NCI-H2227 (cell line): ENCODE data around the gene GRK4.
"Not testable (repeated sequence)": the region's sequence is repeated elsewhere in the genome, so short reads cannot be mapped to it uniquely, and the experiment has no call there.

Source experiments
- DNase-seq: peaks from one replicate; lab custom pipeline; 2025; ENCODE audit not compliant: unreplicated experiment; lab: John Stamatoyannopoulos, UW

Gene GRK4

GRCh38 chr4:3037957-3038461 lies 74.6 kb downstream of the GRK4 start:
- DNase-seq: no peak

GRCh38 chr4:3039706-3040366 lies 76.5 kb downstream of the GRK4 start:
- DNase-seq: no peak

DNA sequence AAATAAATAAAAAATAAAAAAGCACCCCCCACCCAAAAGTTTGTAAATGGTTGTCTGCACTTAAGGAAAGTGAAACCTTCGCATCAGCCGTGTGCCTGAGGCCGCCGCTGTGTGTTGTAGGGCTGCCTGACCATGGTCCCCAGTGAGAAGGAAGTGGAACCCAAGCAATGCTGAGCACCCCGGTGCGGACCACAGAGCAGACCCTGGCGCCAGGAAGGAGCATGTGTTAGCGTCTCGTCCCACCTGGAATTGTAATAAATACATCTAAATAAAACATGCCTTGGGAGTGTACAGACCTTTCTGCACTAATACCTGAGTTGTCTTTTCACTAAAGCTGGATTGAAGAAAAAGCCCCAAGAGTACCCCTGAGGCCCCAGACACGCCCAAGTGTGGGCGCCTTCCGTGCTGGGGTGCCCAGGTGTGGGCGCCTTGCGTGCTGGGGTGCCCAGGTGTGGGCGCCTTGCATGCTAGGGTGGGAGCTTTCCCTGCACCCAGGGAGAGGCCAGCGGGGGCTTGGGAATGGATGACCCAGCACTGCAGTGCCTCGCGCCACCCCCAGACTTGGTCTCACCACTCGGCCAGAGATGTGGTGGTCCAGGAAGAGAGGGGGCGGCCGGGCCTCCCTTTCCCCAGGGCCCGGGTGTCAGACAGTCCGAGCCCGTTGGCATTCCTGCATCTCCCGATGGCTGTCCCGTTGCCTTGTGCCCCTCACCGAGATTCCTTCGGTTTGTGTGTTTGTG lies 77.3 kb downstream of the GRK4 start:
- DNase-seq: no peak

GRCh38 chr4:3041192-3042142 lies 78.1 kb downstream of the GRK4 start:
- peak; percentile 51 for DNase-seq

- no peak for DNase-seq
These were observed 78.9 kb downstream of the GRK4 start for GRCh38 chr4:3042226-3042625.

GRCh38 chr4:3043282-3044020 lies 80.1 kb downstream of the GRK4 start:
- DNase-seq: no peak

DNA sequence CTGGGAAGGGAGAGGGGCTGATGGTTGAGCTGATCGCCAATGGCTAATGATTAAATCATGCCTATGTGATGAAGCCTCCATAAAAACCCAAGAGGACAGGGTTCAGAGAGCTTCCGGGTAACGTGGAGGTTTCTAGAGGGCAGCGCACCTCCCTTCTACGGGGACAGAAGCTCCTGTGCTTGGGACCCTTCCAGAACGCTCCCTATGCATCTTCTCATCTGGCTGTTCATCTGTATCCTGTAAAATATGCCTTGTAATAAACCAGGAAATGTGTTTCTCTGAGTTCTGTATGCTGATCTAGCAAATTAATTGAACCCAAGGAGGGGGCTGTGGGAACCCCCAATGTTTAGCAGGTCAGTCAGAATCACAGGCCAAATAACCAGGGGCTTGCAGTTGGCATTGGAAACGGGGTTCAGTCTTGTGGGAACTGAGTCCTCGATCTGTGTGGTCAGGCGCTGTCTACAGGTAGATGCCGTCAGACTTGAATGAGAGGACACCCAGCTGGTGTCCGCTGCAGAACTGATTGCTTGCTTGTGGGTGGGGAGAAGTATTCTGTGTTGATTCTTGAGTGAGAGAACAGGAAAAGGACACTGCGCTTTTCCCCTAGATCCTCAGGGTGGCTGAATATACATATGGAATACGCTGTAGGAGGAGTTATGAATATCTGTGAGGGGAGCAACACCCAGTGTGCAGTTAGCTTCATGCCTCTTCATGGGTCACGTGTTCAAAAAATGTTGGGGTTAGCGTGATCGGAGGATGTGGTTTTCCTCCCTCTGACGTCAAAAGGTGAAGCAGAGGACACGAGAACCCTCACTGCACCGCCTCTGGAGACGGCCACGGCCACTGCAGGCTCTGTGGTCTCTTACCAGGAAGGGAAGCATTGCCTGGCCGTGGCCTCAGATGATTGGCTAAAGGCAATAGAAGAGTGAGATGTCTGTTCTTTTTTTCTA lies 81.8 kb downstream of the GRK4 start:
- DNase-seq: no peak

GRCh38 chr4:3046162-3046561 lies 82.8 kb downstream of the GRK4 start:
- no peak for DNase-seq

DNA sequence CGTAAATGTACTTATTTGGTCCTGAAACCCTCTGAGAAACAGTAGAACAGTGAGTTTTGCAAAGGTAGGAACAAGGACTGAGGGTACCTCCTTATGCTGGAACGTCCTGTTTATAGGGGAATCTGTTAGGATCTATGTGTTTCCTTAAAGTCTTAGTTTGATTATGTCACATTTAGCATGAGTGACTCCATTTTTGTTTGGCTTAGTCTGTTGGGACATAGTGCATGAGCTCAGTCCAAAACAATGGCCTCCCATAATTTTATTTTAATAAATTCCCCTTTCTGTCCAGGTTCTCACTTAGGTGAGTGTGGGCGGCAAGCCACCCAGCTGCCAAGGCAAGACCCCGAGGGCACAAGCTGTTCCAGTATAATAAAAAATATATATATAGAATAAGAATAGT lies 83.3 kb downstream of the GRK4 start:
- no peak for DNase-seq

GRCh38 chr4:3047464-3048286 lies 84.3 kb downstream of the GRK4 start:
- DNase-seq: peak; percentile 59

DNA sequence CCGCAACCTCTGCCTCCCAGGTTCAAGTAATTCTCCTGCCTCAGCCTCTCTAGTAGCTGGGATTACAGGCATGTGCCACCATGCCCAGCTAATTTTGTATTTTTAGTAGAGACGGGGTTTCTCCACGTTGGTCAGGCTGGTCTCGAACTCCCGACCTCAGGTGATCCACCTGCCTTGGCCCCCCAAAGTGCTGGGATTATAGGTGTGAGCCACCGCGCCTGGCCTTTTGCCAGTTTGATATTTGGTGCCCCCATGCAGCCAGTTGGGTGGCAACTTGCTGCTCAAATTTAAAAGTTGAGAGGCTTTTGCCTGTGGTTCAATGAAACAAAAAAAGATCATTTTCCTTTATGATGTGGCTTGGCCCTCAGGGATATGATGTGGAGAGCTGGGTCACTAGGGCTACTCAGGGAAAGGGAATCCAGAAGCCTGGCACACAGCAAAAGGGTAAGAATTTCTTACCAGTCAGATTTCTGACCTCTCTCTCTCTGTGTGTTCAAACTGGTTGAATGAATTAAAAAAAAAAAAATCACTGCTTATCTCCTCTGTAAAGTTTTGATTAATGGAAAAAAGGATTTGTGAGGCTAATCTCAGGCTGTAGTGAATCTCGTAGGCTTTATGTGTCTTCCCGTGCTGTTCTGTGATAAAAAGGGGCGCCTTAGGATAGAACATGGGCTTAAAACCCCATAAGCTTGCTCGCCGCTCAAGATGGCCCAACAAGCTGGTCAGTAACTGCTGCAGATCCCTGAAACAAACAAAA lies 87.9 kb downstream of the GRK4 start:
- not testable (repeated sequence) for DNase-seq

DNA sequence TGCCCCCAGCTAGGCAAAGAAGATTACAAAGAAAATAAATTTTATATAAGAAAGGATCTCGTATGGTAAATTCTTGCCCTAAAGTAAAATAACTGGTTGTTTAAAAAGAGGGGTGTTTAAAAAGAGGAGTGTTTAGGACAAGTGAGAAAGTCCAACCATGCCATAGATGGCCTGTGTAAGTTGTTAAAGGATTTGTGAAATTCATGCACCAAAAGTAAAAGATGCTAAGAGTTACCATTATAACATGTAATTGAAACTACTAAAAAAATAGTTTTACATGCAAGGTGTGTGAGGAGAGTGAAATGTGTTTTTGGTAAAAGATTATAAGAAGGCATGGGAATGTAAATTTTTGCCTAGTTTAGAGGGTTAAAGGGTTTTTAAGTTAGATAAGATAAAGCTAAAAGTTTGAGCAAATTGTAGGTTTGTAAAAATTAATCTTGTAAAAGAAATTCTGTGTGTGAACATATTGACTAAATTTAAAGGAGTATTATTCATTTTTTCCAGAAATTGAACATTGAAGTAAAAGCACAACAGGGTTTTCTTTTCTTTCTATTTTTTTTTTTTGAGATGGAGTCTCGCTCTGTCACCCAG lies 90.9 kb downstream of the GRK4 start:
- DNase-seq: no peak

- no peak for DNase-seq
These were observed 96.6 kb downstream of the GRK4 start for GRCh38 chr4:3059943-3060342.

DNA sequence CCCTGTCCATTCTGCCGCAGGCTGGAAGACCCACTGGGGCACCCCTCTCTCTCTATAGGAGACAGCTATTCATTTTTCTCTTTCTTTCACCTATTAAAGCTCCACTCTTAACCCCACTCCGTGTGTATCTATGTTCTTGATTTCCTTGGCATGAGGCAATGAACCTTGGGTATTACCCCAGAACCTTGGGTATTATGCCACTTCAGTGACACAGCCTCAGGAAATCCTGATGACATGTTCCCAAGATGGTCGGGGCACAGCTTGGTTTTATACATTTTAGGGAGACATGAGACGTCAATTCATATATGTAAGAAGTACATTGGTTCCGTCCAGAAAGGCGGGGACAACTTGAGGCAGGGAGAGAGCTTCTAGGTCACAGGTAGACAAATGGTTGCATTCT lies 97.6 kb downstream of the GRK4 start:
- DNase-seq: no peak

DNA sequence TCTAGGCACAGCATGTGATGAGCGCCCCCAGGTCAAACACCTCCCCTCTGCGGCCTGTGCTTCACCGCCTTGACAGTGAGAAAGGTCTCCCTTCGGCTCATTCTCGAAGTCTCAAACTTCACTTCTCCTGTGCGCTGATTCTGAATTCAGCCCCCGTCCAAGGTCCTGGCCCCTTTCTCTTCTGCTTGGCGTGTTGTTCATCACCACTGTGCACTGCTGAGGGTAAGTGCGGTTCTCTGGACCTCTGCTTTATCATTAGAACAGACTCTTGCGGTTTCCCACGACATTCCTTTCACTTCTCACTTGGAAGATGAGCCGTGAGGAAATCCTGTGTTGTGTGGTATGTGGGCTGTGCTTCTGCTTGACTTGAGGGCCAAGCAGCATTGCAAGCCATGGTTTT lies 99.1 kb downstream of the GRK4 start:
- DNase-seq: no peak

DNA sequence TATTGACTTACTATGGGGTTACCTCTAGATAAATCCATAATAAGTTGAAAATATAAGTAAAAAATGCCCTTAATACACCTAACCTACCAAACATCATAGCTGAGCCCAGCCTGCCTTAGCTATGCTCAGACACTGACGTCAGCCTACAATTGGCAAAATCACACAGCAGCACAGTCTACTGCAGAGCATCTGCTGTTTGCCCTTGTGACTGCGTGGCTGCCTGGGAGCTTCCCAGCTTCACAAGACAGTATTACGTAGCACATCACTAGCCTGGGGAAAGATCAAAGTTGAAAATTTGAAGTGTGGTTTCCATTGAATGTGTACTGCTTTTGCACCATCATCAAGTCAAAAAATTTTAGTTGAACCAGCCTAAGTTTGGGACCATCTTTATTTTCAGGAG lies 102.2 kb downstream of the GRK4 start:
- DNase-seq: no peak

DNA sequence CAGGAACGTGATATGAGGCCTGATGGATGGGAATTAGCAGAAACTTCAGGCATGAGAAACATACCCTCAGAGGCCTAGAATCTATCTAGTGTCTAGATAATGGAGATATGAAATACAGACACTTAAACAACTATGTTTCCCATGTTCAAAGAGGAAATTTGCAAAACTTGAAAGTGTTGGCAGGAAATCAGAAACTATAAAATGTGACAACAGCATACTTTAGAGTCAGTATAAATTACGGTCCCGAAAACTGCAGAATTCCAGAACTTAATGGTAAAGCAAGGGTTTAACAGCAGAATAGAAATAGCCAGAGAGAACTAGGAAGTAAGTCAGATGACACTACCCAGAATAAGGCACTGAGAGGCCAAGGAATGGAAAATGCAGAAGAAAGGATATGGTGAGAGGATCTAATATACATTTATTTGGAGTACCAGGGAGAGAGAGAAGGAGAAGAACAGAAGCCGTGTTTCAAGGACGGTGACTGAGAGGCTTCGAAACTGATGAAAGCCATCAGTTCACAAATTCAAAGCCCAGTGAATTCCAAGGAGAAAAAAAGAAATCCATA lies 103.5 kb downstream of the GRK4 start:
- DNase-seq: no peak
